NCI-H1048 (cell line): ENCODE results near the gene POLR3A.
"Not testable (repeated sequence)": the region's sequence is repeated elsewhere in the genome, so short reads cannot be mapped to it uniquely, and the experiment has no call there.

Source experiments
- DNase-seq: peaks from one replicate; lab custom pipeline; 2025; lab: John Stamatoyannopoulos, UW

POLR3A gene

DNA sequence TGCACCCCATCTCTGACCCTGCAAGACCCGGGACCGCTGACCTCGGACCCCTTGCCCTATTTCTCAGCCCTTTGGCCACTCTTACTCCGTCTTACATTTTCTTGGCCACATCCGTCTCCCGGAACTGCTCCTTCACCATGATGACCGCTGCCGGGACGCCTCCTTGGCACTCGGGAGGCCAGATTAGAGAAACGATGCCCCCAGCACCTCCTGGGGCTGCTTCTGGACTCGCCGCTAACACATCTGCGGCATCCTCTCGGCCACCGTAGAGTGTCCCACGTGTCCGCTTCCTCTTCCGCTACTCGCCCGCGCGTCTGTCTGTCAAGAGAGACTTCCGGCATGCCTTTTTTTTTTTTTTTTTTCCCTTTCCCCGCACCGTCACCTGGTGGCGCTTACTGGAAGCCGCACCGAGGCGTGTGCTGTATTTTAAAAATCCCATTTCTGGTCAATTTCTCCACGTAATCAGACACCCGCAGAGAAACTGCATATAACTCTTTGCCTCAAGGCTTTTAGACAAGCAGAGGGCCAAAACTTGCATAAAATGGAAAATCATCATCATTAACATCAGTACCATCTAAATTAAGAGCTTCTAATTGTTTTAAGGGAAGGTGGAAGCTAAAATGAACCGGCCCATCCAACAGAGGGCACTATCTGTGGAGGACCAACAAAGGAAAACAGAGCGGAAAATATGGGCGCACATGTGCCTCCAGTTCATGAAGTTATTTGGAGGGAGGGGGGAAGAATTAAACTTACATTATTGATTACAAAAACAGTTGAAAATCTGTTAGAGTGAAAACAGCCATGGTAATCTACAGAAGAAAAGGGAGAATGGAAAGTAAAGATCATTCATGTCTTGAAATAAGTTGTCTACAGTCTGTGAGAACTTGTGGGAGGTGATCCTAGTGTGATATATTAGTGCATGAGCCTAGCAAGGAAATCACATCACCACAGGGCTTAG is at the start of gene POLR3A:
TSS of gene POLR3A (minus strand) at position 247 of the 958 bp plus-strand sequence. CDS start at position 139, 108 bp downstream.
- peak; percentile 71 for DNase-seq

DNA sequence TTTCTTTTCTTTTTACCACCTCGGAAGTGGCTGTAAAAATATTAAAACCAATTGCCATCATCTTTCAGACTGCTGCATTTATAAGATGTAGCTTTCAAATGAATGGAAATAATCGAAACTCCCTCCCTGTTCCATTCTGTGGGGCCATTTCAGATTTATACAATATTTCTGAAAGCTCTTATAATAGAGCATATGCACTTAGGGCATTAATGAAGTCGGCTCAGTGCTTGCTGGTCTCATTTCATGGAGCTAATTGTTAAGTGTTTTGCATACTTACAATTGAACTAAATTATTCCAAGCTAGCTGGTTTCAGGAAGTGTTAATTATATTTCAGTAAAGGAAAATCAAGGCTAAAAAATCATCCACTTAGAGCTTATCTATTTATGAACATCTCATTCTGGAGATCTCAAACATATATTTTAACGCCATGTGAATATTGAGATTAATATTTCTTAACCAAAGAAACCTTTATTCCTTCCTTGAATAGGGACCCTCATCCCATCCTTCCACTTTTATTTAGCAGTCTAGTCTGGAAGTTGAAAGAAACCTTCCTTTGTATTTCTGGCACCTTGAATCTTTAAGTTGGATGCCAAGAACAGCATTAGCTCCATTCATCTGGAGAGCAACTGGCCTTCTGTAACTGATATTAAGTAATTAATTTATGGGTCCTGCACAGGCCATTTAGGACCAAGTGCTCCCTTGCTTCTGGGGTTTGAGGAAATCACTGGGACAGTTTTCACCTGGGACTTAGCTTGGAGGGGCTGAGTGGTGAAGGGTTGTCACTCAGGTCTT is 49.4 kb upstream of the POLR3A start:
- DNase-seq, result no peak

DNA sequence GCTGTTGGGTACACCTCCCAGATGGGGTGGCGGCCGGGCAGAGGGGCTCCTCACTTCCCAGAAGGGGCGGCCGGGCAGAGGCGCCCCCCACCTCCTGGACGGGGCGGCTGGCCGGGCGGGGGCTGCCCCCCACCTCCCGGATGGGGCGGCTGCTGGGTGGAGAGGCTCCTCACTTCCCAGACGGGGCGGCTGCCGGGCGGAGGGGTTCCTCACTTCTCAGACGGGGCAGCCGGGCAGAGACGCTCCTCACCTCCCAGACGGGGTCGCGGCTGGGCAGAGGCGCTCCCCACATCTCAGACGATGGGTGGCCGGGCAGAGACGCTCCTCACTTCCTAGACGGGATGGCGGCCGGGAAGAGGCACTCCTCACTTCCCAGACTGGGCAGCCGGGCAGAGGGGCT is 46.5 kb upstream of the POLR3A start:
- DNase-seq, result not testable (repeated sequence)

DNA sequence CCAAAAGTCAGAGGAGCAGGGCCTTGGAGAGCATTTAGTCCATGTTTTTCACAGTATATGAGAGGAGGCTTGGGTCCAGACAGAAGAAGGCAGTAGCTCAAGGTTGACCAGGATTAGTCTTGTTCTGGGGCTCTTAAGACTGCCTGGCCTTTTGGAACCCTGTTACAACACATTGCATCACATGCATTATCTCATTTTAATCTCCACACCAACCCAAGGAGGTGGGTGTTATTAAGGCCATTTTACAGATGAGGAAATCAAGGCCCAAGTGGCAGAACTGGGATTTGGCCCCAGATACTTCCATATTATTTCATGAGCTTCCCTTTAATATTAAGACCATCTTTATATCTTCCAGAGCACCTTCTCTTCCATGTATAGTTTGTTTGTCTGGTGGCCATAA is 43.2 kb upstream of the POLR3A start:
- no peak for DNase-seq

DNA sequence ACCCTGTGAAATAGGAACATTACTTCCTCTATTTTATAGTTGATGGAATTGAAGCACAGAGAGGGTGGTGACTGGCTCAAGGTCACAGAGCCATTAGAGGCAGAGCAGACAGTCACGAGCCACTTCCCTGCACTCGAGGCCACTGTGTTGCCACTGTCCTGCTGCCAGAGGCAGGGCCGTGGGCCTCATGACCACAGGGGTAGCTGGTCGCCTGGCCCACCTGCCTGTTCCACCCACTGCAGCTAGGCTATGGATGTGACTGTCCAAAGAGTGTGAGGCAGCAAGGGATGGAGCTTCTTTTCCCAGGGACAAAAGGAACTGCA is 42.5 kb upstream of the POLR3A start:
- DNase-seq, result no peak

DNA sequence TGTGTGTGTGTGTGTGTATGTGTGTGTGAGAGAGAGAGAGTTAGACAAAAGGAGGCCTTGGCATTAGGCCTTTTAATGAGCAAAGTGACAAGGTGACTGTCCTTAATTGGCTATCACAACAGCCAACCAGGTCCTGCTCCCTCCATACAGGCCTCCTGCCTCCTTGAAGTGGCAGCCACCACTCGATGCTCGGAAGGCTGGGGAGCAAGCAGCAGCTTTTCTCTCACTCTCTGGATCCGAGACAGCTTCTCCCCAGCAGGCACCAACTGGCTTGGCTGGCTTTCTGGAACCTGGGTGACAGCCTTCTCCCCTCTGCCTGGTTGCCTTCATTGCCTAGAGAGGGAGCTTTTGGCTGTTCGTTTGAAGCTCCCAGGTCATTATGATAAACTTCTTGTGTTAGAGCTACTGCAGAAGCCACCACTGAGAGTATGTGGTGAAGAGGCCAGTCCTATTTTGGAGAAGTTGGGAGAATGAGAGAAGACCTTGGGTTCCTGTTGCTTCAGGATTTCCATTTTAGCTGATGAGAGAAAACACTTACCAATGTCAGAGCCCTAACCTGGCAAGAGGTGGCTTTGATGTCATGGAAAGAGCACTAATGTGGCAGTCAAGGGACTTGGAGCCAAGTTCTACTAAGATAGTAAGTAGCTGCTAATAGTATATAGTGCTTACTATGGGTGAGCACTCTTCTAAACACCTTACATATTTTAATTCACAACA is 42.0 kb upstream of the POLR3A start:
- DNase-seq, result no peak

DNA sequence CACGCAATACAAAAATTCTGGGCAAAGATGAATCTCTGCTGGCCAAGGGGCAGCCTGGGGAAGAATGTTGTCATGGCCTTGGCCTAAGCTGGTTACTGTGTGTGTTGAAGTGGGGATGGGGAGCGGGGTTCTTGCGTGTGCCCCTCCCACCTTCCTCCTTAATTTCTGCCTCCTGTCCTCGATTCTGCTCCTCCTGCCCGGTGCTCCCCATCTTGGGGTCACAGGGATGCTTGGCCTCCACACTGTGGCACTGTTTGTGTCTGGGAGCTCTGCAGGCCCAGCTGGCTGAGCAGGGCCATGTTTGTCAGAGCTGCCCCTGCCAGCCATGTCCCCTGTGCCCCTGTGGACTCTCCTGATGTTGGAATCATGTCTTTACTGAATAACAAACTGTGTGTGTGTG is 41.4 kb upstream of the POLR3A start:
- DNase-seq, result no peak

DNA sequence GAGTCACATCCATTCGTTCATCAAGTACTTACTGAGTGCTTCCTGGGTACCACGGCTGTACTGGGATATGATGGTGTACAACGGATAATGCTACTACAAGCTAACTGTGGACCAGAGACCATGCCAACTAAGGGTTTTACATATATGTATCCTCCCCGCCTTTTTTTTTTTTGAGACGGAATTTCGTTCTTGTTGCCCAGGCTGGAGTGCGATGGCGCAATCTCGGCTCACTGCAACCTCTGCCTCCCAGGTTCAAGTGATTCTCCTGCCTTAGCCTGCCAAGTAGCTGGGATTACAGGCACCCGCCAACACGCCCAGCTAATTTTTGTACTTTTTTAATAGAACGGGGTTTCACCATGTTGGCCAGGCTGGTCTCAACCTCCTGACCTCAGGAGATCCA is 40.7 kb upstream of the POLR3A start:
- DNase-seq, result not testable (repeated sequence)

DNA sequence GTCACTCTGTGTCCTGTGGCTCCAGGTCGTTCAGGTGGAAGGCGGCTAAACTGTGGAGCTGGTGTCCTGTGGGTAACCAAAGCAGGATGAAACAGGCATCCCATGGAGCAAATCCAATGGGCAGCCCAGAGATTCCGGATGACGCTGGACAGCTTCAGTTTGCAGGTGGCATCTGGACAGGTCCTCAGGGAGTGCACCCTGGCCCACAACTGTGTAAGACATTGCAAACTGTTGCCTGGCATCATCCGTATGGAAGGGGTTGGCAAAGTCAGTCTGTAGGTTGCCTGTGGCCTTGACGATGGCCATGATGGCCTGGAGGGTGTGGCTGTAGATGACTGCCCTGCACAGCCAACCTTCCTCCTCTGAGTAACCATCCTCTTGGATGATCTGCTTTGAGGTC is 39.8 kb upstream of the POLR3A start:
- no peak for DNase-seq

DNA sequence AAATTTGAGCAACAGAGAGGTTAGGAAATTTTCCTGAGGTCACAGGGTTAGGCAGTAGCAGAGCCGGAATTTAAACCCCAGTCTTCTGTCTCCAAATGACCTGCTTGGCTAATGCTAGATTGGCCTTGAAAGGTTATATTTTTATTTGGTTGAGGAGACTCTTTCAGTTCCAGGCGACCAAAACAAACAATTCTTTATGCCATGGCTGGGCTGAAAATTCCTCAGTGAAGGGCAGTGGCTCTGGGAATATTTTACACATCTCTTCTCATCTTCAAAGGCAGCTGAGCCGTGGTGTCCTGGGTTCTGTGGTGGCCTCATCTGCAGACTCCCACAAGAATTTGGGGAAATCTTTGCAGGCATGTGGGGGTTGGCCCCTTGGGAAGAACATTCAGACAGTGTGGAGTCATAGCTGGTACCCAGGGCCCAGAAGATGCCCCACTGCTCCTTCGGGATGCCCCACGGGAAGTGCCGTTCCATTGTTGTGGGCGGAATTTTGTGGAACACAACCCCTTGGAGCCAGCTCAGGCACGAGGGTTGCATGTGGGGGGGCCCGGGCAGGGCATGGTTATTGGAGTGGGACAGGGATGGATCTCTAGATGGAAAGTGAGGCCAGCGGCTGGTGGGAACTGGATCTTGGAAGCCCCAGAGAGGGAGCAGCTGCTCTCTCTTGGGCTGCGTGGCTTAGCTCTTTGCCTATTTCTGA is 37.6 kb upstream of the POLR3A start:
- no peak for DNase-seq

DNA sequence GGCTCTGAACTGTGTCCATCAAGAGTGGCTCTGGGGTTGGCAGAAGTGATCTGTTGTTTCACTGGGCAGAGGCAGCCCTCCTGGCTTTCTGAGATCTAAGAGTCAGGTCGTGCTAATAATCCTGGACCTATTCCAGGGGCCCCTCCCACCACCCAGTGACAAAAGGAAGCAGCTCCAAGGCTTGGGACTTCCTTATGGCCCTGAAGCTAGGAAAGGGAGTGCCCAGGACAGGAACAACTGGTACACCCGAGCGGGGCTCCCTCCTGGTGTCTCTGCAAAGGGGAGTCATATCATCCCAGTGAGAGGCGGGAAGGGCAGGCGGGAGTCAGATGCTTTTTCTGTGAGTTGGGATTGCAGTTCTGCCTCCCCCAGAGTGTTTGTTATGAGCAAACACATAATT is 36.7 kb upstream of the POLR3A start:
- DNase-seq, result no peak

DNA sequence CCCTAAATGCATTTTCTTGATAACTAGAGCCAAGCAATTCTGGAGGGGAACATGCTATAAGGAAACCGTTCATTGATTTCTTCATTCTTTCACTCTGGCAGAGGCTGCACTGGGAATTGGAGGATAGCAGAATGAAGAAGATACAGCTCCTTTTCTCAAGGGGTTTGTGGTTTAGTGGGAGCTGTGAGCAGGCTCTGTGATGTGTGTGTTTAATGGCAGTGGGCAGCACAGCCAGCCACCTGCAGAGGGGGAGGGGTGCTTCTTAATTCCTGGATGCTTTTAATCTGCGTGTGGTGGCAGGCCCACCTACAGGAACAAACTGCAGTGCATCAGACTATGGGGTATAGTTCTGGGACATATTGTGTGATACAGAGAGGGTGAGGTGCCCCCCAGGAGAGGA is 36.3 kb upstream of the POLR3A start:
- DNase-seq, result no peak

DNA sequence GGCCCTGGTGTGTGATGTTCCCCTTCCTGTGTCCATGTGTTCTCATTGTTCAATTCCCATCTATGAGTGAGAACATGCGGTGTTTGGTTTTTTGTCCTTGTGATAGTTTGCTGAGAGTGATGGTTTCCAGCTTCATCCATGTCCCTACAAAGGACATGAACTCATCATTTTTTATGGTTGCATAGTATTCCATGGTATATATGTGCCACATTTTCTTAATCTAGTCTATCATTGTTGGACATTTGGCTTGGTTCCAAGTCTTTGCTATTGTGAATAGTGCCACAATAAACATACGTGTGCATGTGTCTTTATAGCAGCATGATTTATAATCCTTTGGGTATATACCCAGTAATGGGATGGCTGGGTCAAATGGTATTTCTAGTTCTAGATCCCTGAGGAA is 35.6 kb upstream of the POLR3A start:
- DNase-seq, result not testable (repeated sequence)

DNA sequence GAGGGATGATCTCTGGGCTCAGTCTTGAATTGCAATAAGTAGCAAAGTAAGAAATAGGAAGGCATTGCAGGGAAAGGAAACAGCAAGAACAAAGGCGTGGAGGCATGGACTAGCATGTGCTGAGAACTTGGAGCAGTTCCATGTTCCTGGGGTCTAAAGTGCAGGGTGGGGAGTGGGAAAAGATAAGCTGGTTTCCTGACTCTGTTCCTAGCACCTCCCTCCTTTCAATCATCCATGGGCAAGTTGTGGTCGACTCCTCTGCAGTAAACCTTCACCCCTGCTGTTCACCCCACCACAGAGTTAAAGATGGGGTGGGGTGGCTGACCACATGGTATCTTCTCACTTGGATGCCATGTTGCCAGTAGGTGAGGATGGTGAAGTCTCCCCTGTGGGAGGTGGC is 33.9 kb upstream of the POLR3A start:
- no peak for DNase-seq

DNA sequence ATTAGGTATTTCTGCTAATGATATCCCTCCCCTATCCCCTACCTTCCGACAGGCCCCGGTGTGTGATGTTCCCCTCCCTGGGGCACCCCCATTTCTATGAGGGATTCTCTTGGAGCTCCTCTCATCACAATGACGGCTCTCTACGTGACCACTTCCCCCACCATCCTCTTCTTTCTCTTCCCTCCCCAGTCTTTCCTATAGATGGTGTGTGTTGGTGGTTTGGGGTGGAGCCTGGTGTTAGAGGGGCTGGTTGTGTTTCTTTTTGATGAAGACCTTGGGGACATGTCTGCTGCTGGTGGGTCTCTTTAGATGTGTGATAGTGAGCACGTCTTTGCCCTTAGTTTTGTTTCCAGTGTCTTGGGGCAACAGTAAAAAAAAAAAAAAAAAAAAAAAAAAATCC is 33.0 kb upstream of the POLR3A start:
- no peak for DNase-seq

DNA sequence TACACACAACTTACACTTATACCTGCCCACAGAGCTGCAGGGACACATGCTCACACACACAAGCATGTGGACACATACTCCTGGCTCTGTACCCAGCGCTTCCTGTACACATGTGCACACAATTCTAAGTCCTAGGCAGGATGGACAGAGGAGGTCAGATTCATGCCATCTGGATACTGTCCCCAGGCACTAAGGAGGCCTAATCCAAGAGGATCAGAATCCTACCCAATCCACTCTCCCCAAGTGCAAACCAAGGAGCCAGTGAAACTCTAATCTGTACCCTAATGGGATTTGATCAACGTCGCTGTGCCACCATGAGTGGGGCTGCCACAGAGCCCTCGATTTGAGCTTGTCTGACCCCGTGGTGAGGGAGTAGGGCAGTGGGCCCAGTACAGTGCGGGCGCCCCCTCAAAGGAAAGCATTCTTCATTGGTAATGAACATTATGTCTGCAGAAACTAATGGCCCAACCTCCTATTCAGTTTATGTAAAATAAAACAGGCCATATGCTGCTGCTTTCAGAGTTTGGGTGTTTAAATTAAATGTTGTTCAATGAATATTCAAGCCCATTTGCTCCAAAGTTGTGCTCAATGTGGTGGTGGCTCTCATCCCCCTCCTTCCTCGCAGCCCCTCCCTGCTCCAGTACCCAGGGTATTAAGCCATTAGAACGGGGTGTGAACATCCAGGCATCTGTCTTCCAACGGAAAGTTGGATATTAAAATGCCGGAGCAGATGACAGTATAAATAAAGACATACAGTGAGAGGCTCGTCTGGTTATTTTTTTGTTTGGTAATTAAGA is 30.8 kb upstream of the POLR3A start:
- no peak for DNase-seq

DNA sequence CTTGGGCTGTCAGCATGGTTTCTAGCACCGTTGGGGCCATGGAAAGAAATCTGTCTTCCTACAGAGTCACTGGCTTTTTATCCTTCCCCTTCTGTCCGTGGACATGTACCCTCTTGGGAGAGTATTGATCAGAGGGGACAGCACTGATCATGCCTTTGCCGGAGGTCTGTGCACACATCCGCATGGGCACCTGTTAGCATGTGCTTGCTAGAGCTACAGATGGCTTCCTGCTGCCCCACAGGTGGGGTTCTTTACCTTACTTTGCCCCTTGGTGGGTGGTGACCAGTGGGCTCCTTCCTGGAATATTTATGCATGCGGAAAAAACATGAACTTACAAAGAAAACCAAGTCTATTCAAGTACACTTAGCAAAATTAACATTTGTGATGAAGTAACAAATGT is 29.2 kb upstream of the POLR3A start:
- DNase-seq, result no peak

DNA sequence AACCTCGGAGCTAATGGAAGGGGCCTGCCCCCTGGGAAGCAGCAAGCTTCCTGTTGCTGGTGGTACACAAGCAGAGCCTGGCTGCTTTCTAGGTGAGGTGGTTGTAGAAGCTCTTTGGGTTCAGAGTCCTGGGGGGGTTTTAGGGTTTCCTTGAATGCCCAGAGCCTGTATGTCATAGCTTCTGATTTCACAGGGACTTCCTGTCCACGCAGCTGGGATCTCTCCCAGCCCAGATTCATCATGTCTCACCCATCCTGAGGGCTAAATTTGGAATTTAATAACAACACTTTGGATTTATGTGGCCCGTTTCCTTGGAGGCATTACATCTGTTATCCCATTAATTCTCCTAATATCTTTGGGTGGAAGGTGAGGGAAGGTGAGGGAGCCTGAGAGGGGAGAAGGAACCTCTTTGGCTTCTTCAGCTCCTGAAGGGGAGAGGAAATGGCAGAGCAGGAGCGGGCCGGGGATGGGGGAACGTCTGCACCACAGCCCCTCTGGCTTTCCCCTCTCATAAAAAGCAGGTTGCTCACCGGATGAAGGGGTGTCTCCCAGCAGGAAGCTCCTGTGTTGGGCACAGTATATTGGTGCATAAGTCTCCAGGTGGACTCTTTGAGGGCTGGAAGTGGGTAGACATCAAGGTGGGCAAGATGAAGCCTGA is 24.0 kb upstream of the POLR3A start:
- no peak for DNase-seq

DNA sequence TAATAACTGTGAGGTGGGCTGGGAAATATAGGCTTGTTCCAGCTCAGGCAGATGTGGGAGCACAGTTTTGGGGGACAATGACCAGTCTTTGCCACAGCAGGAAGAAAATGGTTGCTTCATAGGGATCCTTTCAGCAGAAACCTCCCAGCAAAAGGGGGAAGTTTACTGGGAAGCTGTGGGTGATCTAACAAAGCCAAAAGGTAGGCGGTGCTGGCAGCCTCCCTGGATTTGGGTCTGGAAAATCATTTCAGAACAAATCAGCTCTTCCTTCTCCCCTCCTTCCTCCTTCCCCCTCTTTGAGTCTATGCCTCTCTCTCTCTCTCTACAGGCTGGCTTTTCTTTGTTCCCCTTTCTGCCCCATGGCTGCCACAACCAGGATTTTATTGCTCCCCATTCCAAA is 20.5 kb upstream of the POLR3A start:
- DNase-seq, result no peak

DNA sequence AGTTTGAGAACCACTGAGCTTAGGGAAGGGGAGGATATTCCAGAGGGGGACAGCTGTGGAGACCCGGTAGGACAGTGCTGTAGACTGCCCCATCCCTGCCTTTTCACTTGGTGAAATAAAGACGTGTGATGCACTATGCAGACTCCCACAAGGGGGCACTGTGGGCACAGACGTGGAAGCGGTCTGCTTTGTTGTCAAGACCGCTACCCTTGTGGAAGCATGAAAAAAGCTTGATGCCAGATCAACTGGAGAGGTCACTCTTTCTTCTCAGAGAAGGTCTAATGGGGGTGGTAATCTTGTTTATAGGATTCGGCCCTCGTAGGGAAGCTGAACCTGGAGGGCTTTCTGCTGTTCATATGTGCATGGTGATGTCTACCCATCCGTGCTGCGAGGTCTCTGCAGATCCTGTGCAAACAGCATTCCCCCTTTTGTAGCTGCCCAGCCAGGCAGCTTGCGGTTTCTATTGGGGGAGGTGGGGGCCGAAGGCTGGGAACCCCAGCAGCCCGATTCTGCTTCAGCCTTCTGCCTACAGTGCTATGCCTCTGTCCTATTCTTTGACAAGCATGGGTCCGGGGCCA is 18.1 kb upstream of the POLR3A start:
- peak; percentile 45 for DNase-seq
